MCF 10A (cell line): ENCODE measurements around the gene RBCK1. TPM values are rescaled to one million over a fixed set of nuclear protein-coding genes. Genes with fewer than 3 reads are reported as not detected.

Experiments
- BruUV-seq: library from RNA; stranded (reverse); fragments of 400-500 nt; replicated peaks from 2 replicates; lab custom pipeline; 2021; lab: Mats Ljungman, UMichigan
- CTCF ChIA-PET: fragments of 300-600 bp; sonication (Branson Sonifier 250); formaldehyde crosslinking; extraction: SDS; loops from one replicate; lab custom pipeline; 2021; ENCODE audit warnings: antibody characterized with exemption, inconsistent platforms; lab: Yijun Ruan, JAX
- POLR2A ChIA-PET: fragments of 300-600, 350-650 bp; sonication (Branson Sonifier 250); formaldehyde crosslinking; extraction: SDS; loops from one replicate; lab custom pipeline; 2020; ENCODE audit warnings: antibody characterized with exemption, inconsistent platforms; lab: Yijun Ruan, JAX
- DNase-seq: peaks from one replicate; pipeline ENCODE4 v3.0.0-alpha.2; 2018; ENCODE audit not compliant: unreplicated experiment
- H3K27ac Mint-ChIP-seq: one replicate; pipeline ENCODE4 v1.8.0; 2022; ENCODE audit warnings: mild to moderate bottlenecking, low read depth, mixed read lengths; ENCODE audit not compliant: unreplicated experiment
- H3K27me3 Mint-ChIP-seq: one replicate; pipeline ENCODE4 v1.8.0; 2022; ENCODE audit warnings: mixed read lengths; ENCODE audit not compliant: insufficient read depth, unreplicated experiment
- H3K36me3 Mint-ChIP-seq: one replicate; pipeline ENCODE4 v1.8.0; 2022; ENCODE audit warnings: mild to moderate bottlenecking, moderate library complexity, mixed read lengths; ENCODE audit not compliant: insufficient read depth, unreplicated experiment
- H3K4me1 Mint-ChIP-seq: one replicate; pipeline ENCODE4 v1.8.0; 2022; ENCODE audit warnings: mixed read lengths; ENCODE audit not compliant: insufficient read depth, unreplicated experiment
- H3K4me3 Mint-ChIP-seq: one replicate; pipeline ENCODE4 v1.8.0; 2022; ENCODE audit warnings: mild to moderate bottlenecking, moderate library complexity, mixed read lengths; ENCODE audit not compliant: unreplicated experiment
- H3K9me3 Mint-ChIP-seq: one replicate; pipeline ENCODE4 v1.8.0; 2022; ENCODE audit warnings: mixed read lengths; ENCODE audit not compliant: unreplicated experiment
- CTCF ChIP-seq: fragments of 200-600 bp; IDR thresholded peaks from one replicate; pipeline ENCODE4 v1.8.0; 2022; ENCODE audit warnings: antibody characterized with exemption, mild to moderate bottlenecking; ENCODE audit not compliant: unreplicated experiment
- intact Hi-C: fragments of 100-400 bp; cut with micrococcal nuclease; formaldehyde crosslinking; loops from 2 replicates; pipeline ENCODE4 v1.14.1; 2022
- total RNA-seq: library from RNA; stranded (reverse); gene quantifications from 2 replicates; pipeline ENCODE4 v1.2.3, GENCODE V29; 2022

RBCK1 gene
- total RNA-seq, 1 experiment from 2014 or later = 353 TPM

GRCh38 chr20:436476-436875 is 28.4 kb downstream of the RBCK1 start:
- TF ChIP-seq CTCF = no peak
- POLR2A ChIA-PET = interaction anchor here (0.6 to 2.4 kb wide), 5 partner anchors 8 to 1200 kb away, joined by 3 to 7 read pairs (median 4); no protein-coding TSS in a partner anchor
- H3K9me3 Mint-ChIP-seq = no peaks in the 10 kb centered on the region
- no TSS peak for BruUV-seq
- H3K27ac Mint-ChIP-seq = no peak overlapping the region
- peaks cover 87% of the 10 kb centered on the region for H3K36me3 Mint-ChIP-seq
- no peak for DNase-seq
- CTCF ChIA-PET = interaction anchor here (0.5 to 4.9 kb wide), 6 partner anchors 42 to 517 kb away, joined by 3 to 46 read pairs (median 4); no protein-coding TSS in a partner anchor
- H3K4me1 Mint-ChIP-seq = peaks cover 7% of the 10 kb centered on the region
- no peaks in the 10 kb centered on the region for H3K27me3 Mint-ChIP-seq
- H3K4me3 Mint-ChIP-seq = no peak overlapping the region
- intact Hi-C loops = no loop called here

DNA sequence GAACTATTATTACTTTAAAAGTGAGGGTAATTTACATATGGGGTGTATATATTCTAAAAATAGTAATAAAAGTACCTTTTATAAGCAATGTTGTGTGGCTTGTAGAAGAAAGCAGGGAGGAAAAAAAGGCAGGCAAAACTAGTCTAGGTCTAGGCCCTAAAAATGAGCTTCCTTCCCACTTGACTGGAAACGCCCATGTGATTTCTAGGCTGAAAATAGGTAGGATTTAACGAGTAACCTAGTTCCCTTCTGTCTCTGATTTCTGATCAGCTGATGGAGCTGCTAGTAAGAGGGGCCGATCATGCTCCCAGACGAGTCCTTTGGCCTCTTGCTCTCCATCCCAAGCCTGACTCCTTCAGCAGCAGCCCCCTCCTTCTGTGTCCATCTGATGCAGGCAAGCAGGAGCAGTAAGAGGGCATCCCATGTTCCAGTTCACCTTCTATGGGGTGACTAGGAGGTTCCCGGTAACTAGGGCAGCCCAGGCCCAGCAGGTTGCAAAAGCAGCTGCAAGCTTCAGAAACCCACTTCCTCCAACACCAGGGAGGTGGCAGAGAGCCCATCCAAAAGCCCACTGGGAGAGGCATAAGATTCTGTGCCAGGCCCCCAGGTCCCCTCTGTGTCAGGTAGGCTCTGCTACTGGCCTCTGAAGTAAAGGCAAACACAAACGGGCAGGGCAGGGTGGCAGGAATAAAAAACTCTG is 29.8 kb downstream of the RBCK1 start:
- Mint-ChIP-seq H3K27me3 (no peaks in the 10 kb centered on the region), H3K27ac (no peak overlapping the region), H3K4me3 (no peak overlapping the region), H3K9me3 (no peaks in the 10 kb centered on the region), H3K4me1 (peaks cover 7% of the 10 kb centered on the region), H3K36me3 (peaks cover 88% of the 10 kb centered on the region)
- no peak for TF ChIP-seq CTCF
- no peak for DNase-seq
- no TSS peak for BruUV-seq
- ChIA-PET POLR2A (interaction anchor here (0.7 to 1.7 kb wide), 4 partner anchors 10 to 28 kb away, joined by 3 to 6 read pairs (median 3); no protein-coding TSS in a partner anchor), CTCF (interaction anchor here (0.6 to 4.9 kb wide), 7 partner anchors 7 to 115 kb away, joined by 3 to 46 read pairs (median 3); no protein-coding TSS in a partner anchor)
- intact Hi-C loops = no loop called here

DNA sequence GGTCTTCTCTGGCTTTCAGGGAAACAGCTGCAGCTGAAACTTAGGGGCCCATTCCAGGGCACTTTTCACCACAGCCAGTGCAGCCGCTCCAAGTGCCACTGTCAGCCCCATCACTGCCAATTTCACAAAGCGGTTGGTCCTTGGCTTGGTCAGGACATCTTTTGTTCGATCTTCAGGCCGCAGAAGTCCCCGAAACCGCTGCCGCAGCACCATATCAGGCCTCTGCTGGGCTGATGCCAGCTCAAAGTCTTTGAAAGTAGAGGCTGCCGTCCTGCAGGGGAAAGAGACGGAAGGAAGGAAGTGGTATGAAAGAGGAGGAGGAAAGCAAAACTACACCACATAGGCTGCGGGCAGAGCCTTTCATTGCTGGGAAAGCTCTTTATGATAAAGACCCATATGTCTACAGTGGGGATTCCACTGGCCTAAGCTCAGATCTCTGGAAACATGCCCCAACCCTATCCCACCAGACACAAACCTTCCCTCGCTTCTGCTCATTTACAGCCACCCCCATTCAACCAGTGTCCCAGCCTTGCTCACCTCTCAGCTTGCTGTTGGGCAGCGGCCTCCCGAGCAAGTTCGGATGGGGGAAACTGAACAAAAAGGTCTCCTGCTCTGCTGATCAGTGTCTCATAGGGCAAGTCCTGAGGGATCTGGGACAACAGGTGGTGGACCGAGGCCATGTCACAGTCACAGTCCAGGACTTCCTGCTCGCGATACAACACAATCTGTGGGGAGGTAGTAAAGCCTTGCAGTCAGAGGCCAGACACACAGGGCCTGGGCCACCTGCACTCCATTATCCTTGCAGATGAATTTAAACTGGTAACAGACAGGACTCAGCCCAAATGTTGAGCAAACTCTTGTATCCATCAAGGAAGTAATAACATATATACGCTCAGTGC is 30.7 kb downstream of the RBCK1 start:
- H3K4me3 Mint-ChIP-seq = no peak overlapping the region
- BruUV-seq = no TSS peak
- H3K36me3 Mint-ChIP-seq = peaks cover 92% of the 10 kb centered on the region
- intact Hi-C loops = no loop called here
- H3K9me3 Mint-ChIP-seq = no peaks in the 10 kb centered on the region
- DNase-seq = no peak
- ChIA-PET CTCF (interaction anchor here (0.7 to 4.9 kb wide), 4 partner anchors 8 to 84 kb away, joined by 3 to 46 read pairs (median 11); no protein-coding TSS in a partner anchor), POLR2A (interaction anchor here (1.0 to 1.3 kb wide), 2 partner anchors 9 to 22 kb away, joined by 3 read pairs; no protein-coding TSS in a partner anchor)
- H3K4me1 Mint-ChIP-seq = peaks cover under 1% of the 10 kb centered on the region
- no peaks in the 10 kb centered on the region for H3K27me3 Mint-ChIP-seq
- no peak overlapping the region for H3K27ac Mint-ChIP-seq
- no peak for TF ChIP-seq CTCF
